Skeletal muscle tissue (tissue), 5 donors: ENCODE results near the gene LPCAT1. TPM values are rescaled to one million over a fixed set of nuclear protein-coding genes. Genes with fewer than 3 reads are reported as not detected.

Source experiments
- H3K27ac ChIP-seq: one replicate; pipeline ENCODE4 v1.7.0; 2013; ENCODE audit warnings: mild to moderate bottlenecking, low read depth, low read length, inconsistent platforms
- H3K27me3 ChIP-seq, 3 donors: one replicate each; pipeline ENCODE4 v1.7.0; 2013; ENCODE audit warnings: low read length in 3 of 3; ENCODE audit not compliant: control insufficient read depth in 3 of 3, insufficient read depth in 3 of 3
- H3K36me3 ChIP-seq, 3 donors: one replicate each; pipeline ENCODE4 v1.7.0; 2013; ENCODE audit warnings: low read length in 3 of 3; ENCODE audit not compliant: control insufficient read depth in 3 of 3, insufficient read depth in 3 of 3
- H3K4me1 ChIP-seq, 3 donors: one replicate each; pipeline ENCODE4 v1.7.0; 2013; ENCODE audit warnings: low read length in 3 of 3, mild to moderate bottlenecking in 3 of 3; ENCODE audit not compliant: control insufficient read depth in 3 of 3, insufficient read depth in 3 of 3
- H3K4me3 ChIP-seq, 3 donors: one replicate each; pipeline ENCODE4 v1.7.0; 2013; ENCODE audit warnings: low read length in 3 of 3
- H3K9ac ChIP-seq, 3 donors: one replicate each; pipeline ENCODE4 v1.7.0; 2013; ENCODE audit warnings: low read length in 3 of 3, mild to moderate bottlenecking in 3 of 3, moderate library complexity in 2 of 3, low read depth in 1 of 3
- H3K9me3 ChIP-seq, 3 donors: one replicate each; pipeline ENCODE4 v1.7.0; 2013; ENCODE audit warnings: low read length in 3 of 3; ENCODE audit not compliant: control insufficient read depth in 3 of 3
- small RNA-seq: library from RNA; depleted of rRNA; stranded (forward); fragments of <200 nt; gene quantifications from one replicate; pipeline ENCODE3, GENCODE V24; 2014
- total RNA-seq: library from RNA; depleted of rRNA; stranded (reverse); fragments of >200 nt; gene quantifications from one replicate; pipeline ENCODE4 v1.2.3, GENCODE V29; 2014
- donor health status: Osteomylitis.

LPCAT1 gene
- total RNA-seq, 1 donor from 2014 or later: 35.5 TPM

DNA sequence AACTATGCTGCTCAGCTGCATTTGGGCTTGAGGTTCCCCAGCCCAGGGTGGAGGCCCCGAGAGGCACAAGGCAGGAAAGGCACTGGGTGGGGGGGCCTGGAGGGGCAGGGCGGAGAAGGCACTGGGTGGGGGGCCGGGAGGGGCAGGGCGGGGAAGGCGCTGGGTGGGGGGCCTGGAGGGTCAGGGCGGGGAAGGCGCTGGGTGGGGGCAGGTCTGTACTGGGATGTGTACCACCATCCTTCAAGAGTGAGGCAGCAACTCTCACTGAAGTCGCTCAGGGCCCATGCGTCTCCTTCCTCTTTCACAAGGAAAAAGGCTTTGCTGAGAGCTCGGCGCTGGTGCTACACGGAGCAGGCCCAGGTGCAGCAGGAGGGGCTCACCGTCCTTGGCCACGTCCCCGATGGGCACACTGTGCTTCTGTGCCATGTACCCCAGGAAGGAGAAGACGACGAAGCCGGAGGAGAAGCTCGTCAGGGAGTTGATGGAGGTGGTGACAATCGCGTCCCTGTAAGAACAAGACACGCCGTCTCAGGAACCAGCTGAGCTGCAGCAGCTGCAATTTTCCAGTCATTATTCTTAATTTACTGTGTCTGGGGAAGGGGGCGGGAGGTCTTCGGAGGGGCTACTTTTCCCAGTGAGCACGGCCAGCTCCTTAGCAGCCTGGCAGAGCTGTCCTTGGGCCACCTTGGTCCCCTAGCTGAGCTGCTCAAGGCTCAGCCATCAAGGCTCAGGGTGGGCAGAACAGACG is 109.3 kb downstream of the LPCAT1 start:
- H3K27ac ChIP-seq: no peak overlapping the region
- H3K27me3 ChIP-seq: peaks cover 17 to 50% (median 30%) of the 10 kb centered on the region in 3 donors

DNA sequence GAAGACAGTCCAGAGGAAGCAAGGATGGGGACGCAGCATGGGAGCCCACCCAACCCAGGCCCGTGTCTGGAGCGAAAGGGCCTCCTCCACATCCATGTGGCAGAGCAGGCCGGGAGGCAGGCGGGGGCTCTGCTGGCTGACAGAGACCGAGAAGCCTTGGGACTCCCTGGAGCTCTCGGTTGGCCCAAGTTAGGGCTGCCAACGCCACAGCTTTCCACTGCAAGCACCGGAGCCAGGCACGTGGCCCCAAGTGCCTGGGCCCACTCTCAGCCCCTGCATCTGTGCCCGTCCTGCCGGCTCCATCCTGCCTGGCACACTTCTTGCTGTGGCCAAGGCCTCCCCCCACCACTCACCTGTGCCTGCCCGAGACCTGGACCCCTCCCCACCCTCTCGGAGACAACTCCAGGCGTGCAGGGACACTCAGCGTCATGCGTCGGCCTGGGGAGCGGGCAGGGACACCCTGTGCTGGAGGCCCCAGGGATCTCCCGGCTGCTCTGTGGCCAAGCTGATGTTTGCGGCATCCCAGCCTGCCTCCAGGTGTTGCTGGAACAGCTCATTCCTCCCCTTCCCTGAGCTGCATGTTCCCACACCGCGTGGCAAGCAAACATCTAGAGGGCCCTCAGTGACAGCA is 110.0 kb downstream of the LPCAT1 start:
- peaks cover 21 to 57% (median 34%) of the 10 kb centered on the region in 3 donors for H3K27me3 ChIP-seq
- H3K4me1 ChIP-seq: no peaks in the 10 kb centered on the region
- H3K27ac ChIP-seq: no peak overlapping the region
- H3K9me3 ChIP-seq: peaks cover 0 to 3% (median 0%) of the 10 kb centered on the region in 3 donors
- H3K36me3 ChIP-seq: no peaks in the 10 kb centered on the region
- no peak overlapping the region for H3K9ac ChIP-seq
- no peak overlapping the region for H3K4me3 ChIP-seq

More for the DNA sequence above, 109.3 kb downstream of the LPCAT1 start:
- no peaks in the 10 kb centered on the region for H3K4me1 ChIP-seq
- H3K36me3 ChIP-seq: no peaks in the 10 kb centered on the region
- no peak overlapping the region for H3K4me3 ChIP-seq
- peaks cover 0 to 3% (median 0%) of the 10 kb centered on the region in 3 donors for H3K9me3 ChIP-seq
- H3K9ac ChIP-seq: no peak overlapping the region

GRCh38 chr5:1413211-1413610 is 110.5 kb downstream of the LPCAT1 start:
- Histone ChIP-seq H3K4me3 (no peak overlapping the region), H3K27ac (no peak overlapping the region), H3K9me3 (peaks cover 0 to 3% (median 0%) of the 10 kb centered on the region in 3 donors), H3K4me1 (no peaks in the 10 kb centered on the region), H3K27me3 (peaks cover 23 to 62% (median 39%) of the 10 kb centered on the region in 3 donors), H3K9ac (no peak overlapping the region), H3K36me3 (no peaks in the 10 kb centered on the region)

- H3K4me3 ChIP-seq: no peak overlapping the region
- no peak overlapping the region for H3K27ac ChIP-seq
- no peaks in the 10 kb centered on the region for H3K36me3 ChIP-seq
- no peak overlapping the region for H3K9ac ChIP-seq
- no peaks in the 10 kb centered on the region for H3K4me1 ChIP-seq
- H3K27me3 ChIP-seq: peaks cover 23 to 62% (median 41%) of the 10 kb centered on the region in 3 donors
- peaks cover 0 to 3% (median 0%) of the 10 kb centered on the region in 3 donors for H3K9me3 ChIP-seq
These were observed 111.1 kb downstream of the LPCAT1 start for GRCh38 chr5:1412621-1413020.

- H3K9ac ChIP-seq: no peak overlapping the region
- H3K9me3 ChIP-seq: peaks cover 0 to 3% (median 0%) of the 10 kb centered on the region in 3 donors
- no peak overlapping the region for H3K27ac ChIP-seq
- no peaks in the 10 kb centered on the region for H3K4me1 ChIP-seq
- no peaks in the 10 kb centered on the region for H3K36me3 ChIP-seq
- peaks cover 23 to 58% (median 41%) of the 10 kb centered on the region in 3 donors for H3K27me3 ChIP-seq
- no peak overlapping the region for H3K4me3 ChIP-seq
These were observed 111.6 kb downstream of the LPCAT1 start for GRCh38 chr5:1412163-1412562.

Small RNAs within 50 kb of the gene (small RNA-seq; reads per million reads assigned to genes)
- gene MIR6075: not detected

Other genes with a start within 250 kb of the LPCAT1 start
- gene TERT, start 228.9 kb downstream of the LPCAT1 start, total RNA-seq: not detected
- 113 TPM for gene CLPTM1L, start 178.9 kb downstream of the LPCAT1 start, total RNA-seq
- gene SLC6A3, start 78.5 kb downstream of the LPCAT1 start, total RNA-seq: not detected